Measurements from ENCODE around the gene TRIM68. TPM values are rescaled to one million over a fixed set of nuclear protein-coding genes. Genes with fewer than 3 reads are reported as not detected.

TRIM68 gene
- total RNA-seq, 1 experiment from 2014 or later: 6.9 TPM

DNA sequence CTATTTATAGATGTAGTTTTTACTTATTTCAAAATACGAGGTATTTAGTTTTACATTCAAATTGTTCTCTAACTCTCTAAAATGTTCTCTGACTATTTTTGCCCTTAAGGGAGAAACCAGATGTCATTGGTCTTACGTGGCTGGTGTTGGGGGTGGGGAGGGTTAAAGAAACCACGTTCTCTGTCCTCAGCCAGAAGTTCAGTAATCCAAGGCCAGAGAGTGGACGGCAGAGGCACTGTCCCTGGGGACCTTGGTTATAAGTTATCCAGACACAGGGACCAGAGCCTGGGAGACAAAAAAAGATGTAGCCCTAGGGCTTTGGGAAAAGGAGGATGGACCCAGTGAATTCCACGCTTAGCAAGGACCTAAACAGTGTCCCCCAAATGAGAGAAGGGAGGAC, 35.0 kb upstream of the TRIM68 start:
- H3K9me3 ChIP-seq: no peaks in the 10 kb centered on the region
- H3K27me3 Mint-ChIP-seq (ENCODE audit: insufficient read depth, unreplicated experiment): peaks cover 3% of the 10 kb centered on the region
- ChIA-PET POLR2A (no interaction called here), CTCF (no interaction called here)
- H3K36me3 Mint-ChIP-seq (ENCODE audit: insufficient read depth, unreplicated experiment): no peaks in the 10 kb centered on the region
- H3K4me1 ChIP-seq: peaks cover 11% of the 10 kb centered on the region
- H3K36me3 ChIP-seq (ENCODE audit: control insufficient read depth, insufficient read depth, low read length): no peaks in the 10 kb centered on the region
- no peak overlapping the region for H3K4me3 Mint-ChIP-seq (ENCODE audit: unreplicated experiment)
- intact Hi-C loops (cut with micrococcal nuclease; ENCODE audit: unreplicated experiment): no loop called here
- H3K4me1 Mint-ChIP-seq (ENCODE audit: low read depth, unreplicated experiment): peaks cover 13% of the 10 kb centered on the region
- H3K9me3 Mint-ChIP-seq (ENCODE audit: unreplicated experiment): no peaks in the 10 kb centered on the region
- no peak overlapping the region for H3K4me3 ChIP-seq (ENCODE audit: low read depth, low read length)
- TF ChIP-seq, protein P1, sequence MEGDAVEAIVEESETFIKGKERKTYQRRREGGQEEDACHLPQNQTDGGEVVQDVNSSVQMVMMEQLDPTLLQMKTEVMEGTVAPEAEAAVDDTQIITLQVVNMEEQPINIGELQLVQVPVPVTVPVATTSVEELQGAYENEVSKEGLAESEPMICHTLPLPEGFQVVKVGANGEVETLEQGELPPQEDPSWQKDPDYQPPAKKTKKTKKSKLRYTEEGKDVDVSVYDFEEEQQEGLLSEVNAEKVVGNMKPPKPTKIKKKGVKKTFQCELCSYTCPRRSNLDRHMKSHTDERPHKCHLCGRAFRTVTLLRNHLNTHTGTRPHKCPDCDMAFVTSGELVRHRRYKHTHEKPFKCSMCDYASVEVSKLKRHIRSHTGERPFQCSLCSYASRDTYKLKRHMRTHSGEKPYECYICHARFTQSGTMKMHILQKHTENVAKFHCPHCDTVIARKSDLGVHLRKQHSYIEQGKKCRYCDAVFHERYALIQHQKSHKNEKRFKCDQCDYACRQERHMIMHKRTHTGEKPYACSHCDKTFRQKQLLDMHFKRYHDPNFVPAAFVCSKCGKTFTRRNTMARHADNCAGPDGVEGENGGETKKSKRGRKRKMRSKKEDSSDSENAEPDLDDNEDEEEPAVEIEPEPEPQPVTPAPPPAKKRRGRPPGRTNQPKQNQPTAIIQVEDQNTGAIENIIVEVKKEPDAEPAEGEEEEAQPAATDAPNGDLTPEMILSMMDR (IDR thresholded peaks at IDR 0.05; ENCODE audit: insufficient read depth in 1 of 2, low read depth in 1 of 2, low read length in 1 of 2, severe bottlenecking in 1 of 2, unreplicated experiment in 1 of 2): no peak
- no peaks in the 10 kb centered on the region; the same call in 1 of the 2 replicates for H3K27me3 ChIP-seq (replicated peaks; ENCODE audit: control insufficient read depth, insufficient read depth, low read length)
- BruUV-seq (replicated peaks): no TSS peak
- no peak overlapping the region for H3K27ac Mint-ChIP-seq (ENCODE audit: unreplicated experiment)
- no peak for DNase-seq

DNA sequence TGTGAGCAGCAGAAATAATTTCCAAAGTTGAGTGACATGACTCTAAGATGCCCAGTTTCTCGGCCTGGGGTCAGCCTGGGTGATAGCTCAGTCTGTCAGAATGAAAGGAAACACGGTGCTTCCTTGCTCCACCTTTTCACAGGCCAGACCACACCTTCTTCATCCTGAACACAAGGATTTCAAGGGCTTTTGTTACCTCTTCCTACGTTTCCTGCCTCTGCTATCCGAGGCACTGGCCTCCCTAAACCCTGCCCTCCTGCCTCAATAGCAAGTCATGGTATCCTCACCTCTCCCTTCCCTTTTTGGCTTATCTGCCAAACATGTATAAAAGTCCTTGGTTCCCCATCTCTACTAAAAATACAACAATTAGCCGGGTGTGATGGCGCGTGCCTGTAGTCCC, 34.0 kb upstream of the TRIM68 start:
- intact Hi-C loops (cut with micrococcal nuclease; ENCODE audit: unreplicated experiment): no loop called here
- no TSS peak for BruUV-seq (replicated peaks)
- peaks cover 3% of the 10 kb centered on the region for H3K27me3 Mint-ChIP-seq (ENCODE audit: insufficient read depth, unreplicated experiment)
- TF ChIP-seq, protein P1 (IDR thresholded peaks at IDR 0.05; ENCODE audit: insufficient read depth in 1 of 2, low read depth in 1 of 2, low read length in 1 of 2, severe bottlenecking in 1 of 2, unreplicated experiment in 1 of 2): no peak
- Histone ChIP-seq H3K27me3 (replicated peaks; ENCODE audit: control insufficient read depth, insufficient read depth, low read length) (peaks cover 1% of the 10 kb centered on the region), H3K4me1 (peaks cover 11% of the 10 kb centered on the region), H3K4me3 (ENCODE audit: low read depth, low read length) (no peak overlapping the region), H3K36me3 (ENCODE audit: control insufficient read depth, insufficient read depth, low read length) (no peaks in the 10 kb centered on the region), H3K9me3 (no peaks in the 10 kb centered on the region)
- no peak overlapping the region for H3K4me3 Mint-ChIP-seq (ENCODE audit: unreplicated experiment)
- H3K9me3 Mint-ChIP-seq (ENCODE audit: unreplicated experiment): no peaks in the 10 kb centered on the region
- H3K36me3 Mint-ChIP-seq (ENCODE audit: insufficient read depth, unreplicated experiment): no peaks in the 10 kb centered on the region
- ChIA-PET POLR2A (no interaction called here), CTCF (no interaction called here)
- H3K27ac Mint-ChIP-seq (ENCODE audit: unreplicated experiment): peak overlapping the region; percentile 26
- H3K4me1 Mint-ChIP-seq (ENCODE audit: low read depth, unreplicated experiment): peaks cover 13% of the 10 kb centered on the region
- DNase-seq: no peak

DNA sequence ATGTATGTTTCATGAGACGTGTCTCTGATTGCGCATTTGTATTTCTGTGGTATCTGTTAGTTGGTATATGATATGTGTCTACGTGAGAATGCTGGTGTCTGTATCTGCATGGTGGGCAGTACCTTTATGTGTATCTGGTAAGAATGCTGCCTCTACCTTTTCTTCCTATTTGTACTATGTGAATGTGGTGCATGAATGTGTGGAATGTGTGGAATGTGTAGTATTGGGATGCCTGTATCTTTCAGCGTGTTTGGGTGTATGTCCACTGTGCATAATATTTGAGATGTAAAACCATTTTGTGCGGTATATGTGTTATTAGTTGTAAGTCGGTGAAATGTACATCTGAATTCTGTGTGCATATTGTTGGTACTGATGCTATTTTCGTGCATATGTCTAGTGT, 33.5 kb upstream of the TRIM68 start:
- TF ChIP-seq, protein P1 (IDR thresholded peaks at IDR 0.05; ENCODE audit: insufficient read depth in 1 of 2, low read depth in 1 of 2, low read length in 1 of 2, severe bottlenecking in 1 of 2, unreplicated experiment in 1 of 2): no peak
- DNase-seq: no peak
- no peak overlapping the region for H3K4me3 ChIP-seq (ENCODE audit: low read depth, low read length)
- Mint-ChIP-seq H3K4me3 (ENCODE audit: unreplicated experiment) (no peak overlapping the region), H3K27ac (ENCODE audit: unreplicated experiment) (no peak overlapping the region), H3K4me1 (ENCODE audit: low read depth, unreplicated experiment) (peaks cover 13% of the 10 kb centered on the region), H3K27me3 (ENCODE audit: insufficient read depth, unreplicated experiment) (peaks cover 3% of the 10 kb centered on the region), H3K36me3 (ENCODE audit: insufficient read depth, unreplicated experiment) (no peaks in the 10 kb centered on the region), H3K9me3 (ENCODE audit: unreplicated experiment) (no peaks in the 10 kb centered on the region)
- no peaks in the 10 kb centered on the region for H3K9me3 ChIP-seq
- no TSS peak for BruUV-seq (replicated peaks)
- no peaks in the 10 kb centered on the region for H3K36me3 ChIP-seq (ENCODE audit: control insufficient read depth, insufficient read depth, low read length)
- POLR2A ChIA-PET: no interaction called here
- H3K4me1 ChIP-seq: peaks cover 11% of the 10 kb centered on the region
- peaks cover 1% of the 10 kb centered on the region for H3K27me3 ChIP-seq (replicated peaks; ENCODE audit: control insufficient read depth, insufficient read depth, low read length)
- CTCF ChIA-PET: no interaction called here
- intact Hi-C loops (cut with micrococcal nuclease; ENCODE audit: unreplicated experiment): no loop called here

All from Caco-2 (cell line).